PC-9 (cell line): Measurements from ENCODE around the gene VWA3B.
"Not testable (repeated sequence)": the region's sequence is repeated elsewhere in the genome, so short reads cannot be mapped to it uniquely, and the experiment has no call there.

Experiments
- CTCF ChIP-seq: fragments of 200-600 bp; sonication (generic); conservative IDR thresholded peaks from 2 replicates; pipeline ENCODE4 v1.6.1; 2017; ENCODE audit warnings: mixed run types, antibody characterized with exemption, mild to moderate bottlenecking, moderate library complexity
- EZH2 ChIP-seq: fragments of 200-600 bp; sonication (generic); IDR thresholded peaks from 2 replicates; pipeline ENCODE4 v1.8.0; 2017; ENCODE audit warnings: antibody characterized with exemption, low read depth

- not testable (repeated sequence) for TF ChIP-seq CTCF, EZH2
These were observed 181.3 kb downstream of the VWA3B start for GRCh38 chr2:98268225-98268624.
